Measurements from ENCODE around the gene PPP2R5C.

Gene PPP2R5C

GRCh38 chr14:101755591-101756324, 5.8 kb upstream of the PPP2R5C start:
- no peak for DNase-seq (ENCODE audit: low spot score)

GRCh38 chr14:101757064-101757838, 4.3 kb upstream of the PPP2R5C start:
- DNase-seq (ENCODE audit: low spot score): no peak

- no peak for DNase-seq (ENCODE audit: low spot score)
Observed at GRCh38 chr14:101757839-101758211, 3.7 kb upstream of the PPP2R5C start.

- DNase-seq (ENCODE audit: low spot score): no peak
Observed at GRCh38 chr14:101758913-101759593, 2.5 kb upstream of the PPP2R5C start.

- DNase-seq (ENCODE audit: low spot score): peak; percentile 98
Observed at GRCh38 chr14:101760138-101761011, 1.1 kb upstream of the PPP2R5C start.

- DNase-seq (ENCODE audit: low spot score): peak; percentile 25
Observed at GRCh38 chr14:101761881-101762529, 496 bp downstream of the PPP2R5C start.

GRCh38 chr14:101762530-101763101, 1.1 kb downstream of the PPP2R5C start:
- DNase-seq (ENCODE audit: low spot score): no peak

- no peak for DNase-seq (ENCODE audit: low spot score)
Observed at GRCh38 chr14:101763941-101764709, 2.6 kb downstream of the PPP2R5C start.

GRCh38 chr14:101767618-101768362, 6.3 kb downstream of the PPP2R5C start:
- no peak for DNase-seq (ENCODE audit: low spot score)

- no peak for DNase-seq (ENCODE audit: low spot score)
Observed at GRCh38 chr14:101770183-101770582, 8.7 kb downstream of the PPP2R5C start.

GRCh38 chr14:101772770-101773169, 11.3 kb downstream of the PPP2R5C start:
- no peak for DNase-seq (ENCODE audit: low spot score)

GRCh38 chr14:101773378-101773777, 11.9 kb downstream of the PPP2R5C start:
- DNase-seq (ENCODE audit: low spot score): no peak

- DNase-seq (ENCODE audit: low spot score): no peak
Observed at GRCh38 chr14:101774006-101774795, 12.7 kb downstream of the PPP2R5C start.

- no peak for DNase-seq (ENCODE audit: low spot score)
Observed at GRCh38 chr14:101774814-101775213, 13.3 kb downstream of the PPP2R5C start.

- DNase-seq (ENCODE audit: low spot score): no peak
Observed at GRCh38 chr14:101775826-101776225, 14.3 kb downstream of the PPP2R5C start.

GRCh38 chr14:101776344-101776743, 14.8 kb downstream of the PPP2R5C start:
- DNase-seq (ENCODE audit: low spot score): no peak

- no peak for DNase-seq (ENCODE audit: low spot score)
Observed at GRCh38 chr14:101780390-101780789, 18.9 kb downstream of the PPP2R5C start.

GRCh38 chr14:101780887-101781239, 19.4 kb downstream of the PPP2R5C start:
- no peak for DNase-seq (ENCODE audit: low spot score)

Data from CD4-positive, alpha-beta T cell treated with Interleukin-15 for 4 hours (primary cell).